OCI-LY7 (cell line): ENCODE data around the gene CABP2. TPM values are rescaled to one million over a fixed set of nuclear protein-coding genes. Genes with fewer than 3 reads are reported as not detected.

Experiments used
- BruUV-seq: library from RNA; stranded (reverse); fragments of 400-500 nt; replicated peaks from 2 replicates; lab custom pipeline; 2021; lab: Mats Ljungman, UMichigan
- CTCF ChIA-PET: fragments of 300-600 bp; sonication (Branson Sonifier 250); formaldehyde crosslinking; loops from one replicate; lab custom pipeline; 2022; ENCODE audit warnings: antibody characterized with exemption; ENCODE audit not compliant: unreplicated experiment; lab: Charles Lee
- POLR2A ChIA-PET: fragments of 300-600 bp; sonication (Branson Sonifier 250); formaldehyde crosslinking; loops from one replicate; lab custom pipeline; 2022; ENCODE audit warnings: antibody characterized with exemption; lab: Charles Lee
- DNase-seq: peaks from one replicate; pipeline ENCODE4 v3.0.0-alpha.2; 2015; ENCODE audit warnings: low spot score
- H2AFZ ChIP-seq: fragments of 200-600 bp; sonication (generic), shearing (Covaris generic); 2 replicates; pipeline ENCODE4 v1.6.1; 2014; ENCODE audit warnings: mild to moderate bottlenecking, antibody characterized with exemption, low read length, moderate library complexity
- H3K27ac ChIP-seq: fragments of 200-600 bp; sonication (generic); 2 replicates; pipeline ENCODE4 v1.5.1; 2014; ENCODE audit warnings: mixed run types, low read depth, mild to moderate bottlenecking, moderate library complexity, low read length, inconsistent platforms; ENCODE audit not compliant: poor library complexity, severe bottlenecking
- H3K36me3 ChIP-seq: fragments of 200-600 bp; sonication (generic); 2 replicates; pipeline ENCODE4 v1.6.1; 2014; ENCODE audit warnings: mild to moderate bottlenecking, antibody characterized with exemption, low read length, moderate library complexity, mixed read lengths; ENCODE audit not compliant: insufficient read depth
- H3K4me1 ChIP-seq: fragments of 200-600 bp; sonication (generic); 2 replicates; pipeline ENCODE4 v1.5.1; 2014; ENCODE audit warnings: mild to moderate bottlenecking, low read length; ENCODE audit not compliant: insufficient read depth, poor library complexity, severe bottlenecking
- H3K4me2 ChIP-seq: fragments of 200-600 bp; sonication (generic); 2 replicates; pipeline ENCODE4 v1.6.1; 2014; ENCODE audit warnings: mild to moderate bottlenecking, low read length
- H3K4me3 ChIP-seq: fragments of 200-600 bp; sonication (generic); 2 replicates; pipeline ENCODE4 v1.5.1; 2014; ENCODE audit warnings: mild to moderate bottlenecking, low read depth, low read length; ENCODE audit not compliant: poor library complexity, severe bottlenecking
- H3K79me2 ChIP-seq: fragments of 200-600 bp; sonication (generic); 2 replicates; pipeline ENCODE4 v1.6.1; 2016; ENCODE audit warnings: low read depth, mild to moderate bottlenecking, low read length, moderate library complexity, mixed read lengths; ENCODE audit not compliant: insufficient read depth
- H3K9me2 ChIP-seq: fragments of 200-600 bp; sonication (generic); 2 replicates; pipeline ENCODE4 v1.6.1; 2016; ENCODE audit warnings: mild to moderate bottlenecking, low read length, mixed read lengths; ENCODE audit not compliant: insufficient read depth
- H3K9me3 ChIP-seq: fragments of 200-600 bp; sonication (generic); 2 replicates; pipeline ENCODE4 v1.6.1; 2014; ENCODE audit warnings: mild to moderate bottlenecking, mixed run types, low read length, mixed read lengths
- H4K20me1 ChIP-seq: fragments of 200-600 bp; sonication (generic); 2 replicates; pipeline ENCODE4 v1.6.1; 2014; ENCODE audit warnings: mild to moderate bottlenecking, antibody characterized with exemption, low read length, moderate library complexity, mixed read lengths; ENCODE audit not compliant: insufficient read depth
- EZH2phosphoT487 ChIP-seq: fragments of 200-600 bp; sonication (generic); IDR thresholded peaks from 2 replicates; pipeline ENCODE4 v1.6.1; 2018; ENCODE audit warnings: low read depth, borderline replicate concordance, mild to moderate bottlenecking, mixed run types, antibody characterized with exemption, low read length, moderate library complexity, mixed read lengths
- intact Hi-C: fragments of 100-400 bp; cut with micrococcal nuclease; formaldehyde crosslinking; loops from one replicate; pipeline ENCODE4 v1.10.0; 2022; ENCODE audit not compliant: unreplicated experiment
- total RNA-seq, 2 experiments: library from RNA; depleted of rRNA in 1 of 2; stranded (reverse); fragments of >200 nt in 1 of 2; shearing (Covaris generic) in 1 of 2; gene quantifications; 2 replicates each; pipeline ENCODE4 v1.2.3, GENCODE V29; 2014 to 2022
- TF ChIP-seq, protein P1 (sequence below): fragments of 200-600 bp; sonication (generic); conservative IDR thresholded peaks from 2 replicates; pipeline ENCODE4 v1.5.1; 2014; ENCODE audit warnings: mild to moderate bottlenecking, antibody characterized with exemption, low read length, moderate library complexity, mixed read lengths

Gene CABP2
- total RNA-seq, 2 experiments from 2014 or later, result not detected

GRCh38 chr11:67494371-67495233 is 28.6 kb downstream of the CABP2 start:
- Histone ChIP-seq H2AFZ (no peak overlapping the region), H3K4me1 (no peaks in the 10 kb centered on the region), H3K4me2 (no peak overlapping the region), H3K36me3 (peaks cover 43% of the 10 kb centered on the region; the same call in 1 of the 2 replicates), H3K79me2 (no peaks in the 10 kb centered on the region), H3K27ac (no peak overlapping the region), H4K20me1 (no peaks in the 10 kb centered on the region), H3K9me2 (no peaks in the 10 kb centered on the region), H3K4me3 (no peak overlapping the region), H3K9me3 (no peaks in the 10 kb centered on the region)
- ChIA-PET POLR2A (no interaction called here), CTCF (no interaction called here)
- TF ChIP-seq, protein P1, sequence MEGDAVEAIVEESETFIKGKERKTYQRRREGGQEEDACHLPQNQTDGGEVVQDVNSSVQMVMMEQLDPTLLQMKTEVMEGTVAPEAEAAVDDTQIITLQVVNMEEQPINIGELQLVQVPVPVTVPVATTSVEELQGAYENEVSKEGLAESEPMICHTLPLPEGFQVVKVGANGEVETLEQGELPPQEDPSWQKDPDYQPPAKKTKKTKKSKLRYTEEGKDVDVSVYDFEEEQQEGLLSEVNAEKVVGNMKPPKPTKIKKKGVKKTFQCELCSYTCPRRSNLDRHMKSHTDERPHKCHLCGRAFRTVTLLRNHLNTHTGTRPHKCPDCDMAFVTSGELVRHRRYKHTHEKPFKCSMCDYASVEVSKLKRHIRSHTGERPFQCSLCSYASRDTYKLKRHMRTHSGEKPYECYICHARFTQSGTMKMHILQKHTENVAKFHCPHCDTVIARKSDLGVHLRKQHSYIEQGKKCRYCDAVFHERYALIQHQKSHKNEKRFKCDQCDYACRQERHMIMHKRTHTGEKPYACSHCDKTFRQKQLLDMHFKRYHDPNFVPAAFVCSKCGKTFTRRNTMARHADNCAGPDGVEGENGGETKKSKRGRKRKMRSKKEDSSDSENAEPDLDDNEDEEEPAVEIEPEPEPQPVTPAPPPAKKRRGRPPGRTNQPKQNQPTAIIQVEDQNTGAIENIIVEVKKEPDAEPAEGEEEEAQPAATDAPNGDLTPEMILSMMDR, result no peak
- no peak for TF ChIP-seq EZH2phosphoT487
- BruUV-seq, result no TSS peak
- intact Hi-C loops, result no loop called here
- DNase-seq, result no peak

DNA sequence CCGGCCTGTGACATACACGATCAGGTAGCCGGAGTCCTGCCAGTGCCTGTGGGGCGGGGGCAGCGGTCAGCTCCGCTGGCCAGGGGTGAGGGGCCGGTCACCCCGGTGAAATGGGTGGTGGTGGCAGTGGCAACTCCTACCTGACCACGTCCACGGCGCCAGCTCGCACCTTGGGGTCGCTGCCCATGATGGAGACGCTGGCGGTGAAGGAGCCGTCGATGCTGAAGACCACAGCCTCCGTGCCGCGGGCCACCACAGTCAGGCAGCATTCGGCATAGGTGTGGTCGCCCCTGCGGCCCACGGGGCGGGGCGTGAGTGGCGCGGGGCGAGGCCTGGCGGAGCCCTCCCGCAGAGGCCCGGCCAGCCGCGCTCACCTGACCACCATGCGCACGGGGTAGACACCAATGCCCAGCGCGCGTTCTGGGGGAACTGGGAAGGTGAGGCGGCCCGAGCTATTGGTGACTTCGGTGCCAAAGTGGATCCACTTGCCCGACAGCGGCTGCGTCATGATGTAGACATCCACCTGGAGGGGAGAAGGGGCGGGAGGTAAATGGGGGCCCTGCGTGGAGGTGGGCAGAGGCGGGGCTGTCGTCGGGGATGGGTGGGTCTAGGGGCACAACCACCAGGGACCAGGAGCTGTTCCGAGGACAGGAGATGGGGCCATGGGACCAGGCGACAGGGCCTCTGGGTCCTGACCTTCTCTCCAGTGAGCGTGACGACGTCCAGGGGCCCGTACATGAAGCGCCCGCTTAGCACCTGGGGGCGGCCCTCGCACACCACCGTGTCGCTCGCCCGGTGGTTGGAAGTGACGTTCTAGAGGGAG is 29.5 kb downstream of the CABP2 start:
- H3K36me3 ChIP-seq, result peaks cover 51% of the 10 kb centered on the region; the same call in 1 of the 2 replicates

More for the DNA sequence above, 29.5 kb downstream of the CABP2 start:
- no peaks in the 10 kb centered on the region for H3K4me1 ChIP-seq
- H3K4me3 ChIP-seq, result no peak overlapping the region
- TF ChIP-seq, protein P1, result no peak
- TF ChIP-seq EZH2phosphoT487, result no peak
- POLR2A ChIA-PET, result no interaction called here
- intact Hi-C loops, result no loop called here
- no peak overlapping the region for H3K4me2 ChIP-seq
- DNase-seq, result no peak
- H2AFZ ChIP-seq, result no peak overlapping the region
- H3K9me3 ChIP-seq, result no peaks in the 10 kb centered on the region
- H3K79me2 ChIP-seq, result no peaks in the 10 kb centered on the region
- no peaks in the 10 kb centered on the region for H3K9me2 ChIP-seq
- no peaks in the 10 kb centered on the region for H4K20me1 ChIP-seq
- CTCF ChIA-PET, result no interaction called here
- no peak overlapping the region for H3K27ac ChIP-seq
- BruUV-seq, result no TSS peak
